ENCODE measurements around the gene PLSCR4. TPM values are rescaled to one million over a fixed set of nuclear protein-coding genes. Genes with fewer than 3 reads are reported as not detected.

Gene PLSCR4
- total and polyA plus RNA-seq, 9 of the 15 experiments (the other 6 are each of a cell fraction or from before 2014, with no cell fraction given), result 0.11 to 0.68 (median 0.21) TPM

DNA sequence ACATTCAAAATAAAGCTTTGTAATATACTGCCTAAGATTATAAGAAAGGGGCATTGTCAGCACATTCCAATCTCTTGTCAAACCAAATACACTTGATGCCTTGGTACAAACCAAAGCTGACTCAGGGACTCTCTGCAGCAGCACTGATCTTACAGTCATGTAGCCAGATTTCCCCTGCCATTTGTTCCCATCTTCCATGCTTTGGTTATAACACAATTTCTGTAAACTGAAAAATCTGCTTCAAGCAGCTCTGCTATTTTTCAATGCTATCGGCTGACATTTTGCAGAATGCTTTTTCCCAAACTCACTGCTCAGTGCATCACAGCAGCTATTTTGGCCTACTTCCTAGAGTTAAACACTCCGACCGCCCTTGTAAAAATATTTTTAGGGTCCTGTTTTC, 108.1 kb downstream of the PLSCR4 start (continued):
- TF ChIP-seq, protein P1, sequence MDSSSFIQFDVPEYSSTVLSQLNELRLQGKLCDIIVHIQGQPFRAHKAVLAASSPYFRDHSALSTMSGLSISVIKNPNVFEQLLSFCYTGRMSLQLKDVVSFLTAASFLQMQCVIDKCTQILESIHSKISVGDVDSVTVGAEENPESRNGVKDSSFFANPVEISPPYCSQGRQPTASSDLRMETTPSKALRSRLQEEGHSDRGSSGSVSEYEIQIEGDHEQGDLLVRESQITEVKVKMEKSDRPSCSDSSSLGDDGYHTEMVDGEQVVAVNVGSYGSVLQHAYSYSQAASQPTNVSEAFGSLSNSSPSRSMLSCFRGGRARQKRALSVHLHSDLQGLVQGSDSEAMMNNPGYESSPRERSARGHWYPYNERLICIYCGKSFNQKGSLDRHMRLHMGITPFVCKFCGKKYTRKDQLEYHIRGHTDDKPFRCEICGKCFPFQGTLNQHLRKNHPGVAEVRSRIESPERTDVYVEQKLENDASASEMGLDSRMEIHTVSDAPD (CRISPR knock-in tag; IDR thresholded peaks at IDR 0.05), result no peak

Other genes starting within 250 kb of the PLSCR4 start
- gene PLOD2, start 89.9 kb downstream of the PLSCR4 start, total RNA-seq (2014; rRNA removed), result 0.18 and 0.24 TPM in 2 replicates
- gene PLOD2, start 89.9 kb downstream of the PLSCR4 start, total RNA-seq (2014; rRNA removed; fragmentation: Illumina TruSeq; extraction: Trizol), result 0.64 and 0.87 TPM in 2 replicates
- gene PLOD2, start 89.9 kb downstream of the PLSCR4 start, total RNA-seq (2015; rRNA removed; fragmentation: Illumina TruSeq; extraction: Trizol), result 0.49 and 0.58 TPM in 2 replicates
- gene PLOD2, start 89.9 kb downstream of the PLSCR4 start, total RNA-seq (2021), result 0.69 and 0.72 TPM in 2 replicates
- 0.23 and 1.5 TPM in 2 replicates for gene PLOD2, start 89.9 kb downstream of the PLSCR4 start, polyA plus RNA-seq (2011; rRNA removed)
- 0.55 and 0.58 TPM in 2 replicates for gene PLOD2, start 89.9 kb downstream of the PLSCR4 start, polyA plus RNA-seq (2014; fragmentation: Illumina TruSeq; extraction: Trizol)
- gene PLOD2, start 89.9 kb downstream of the PLSCR4 start, polyA plus RNA-seq (2014; fragmentation: Nextera tagmentation; extraction: Ambion mirVana), result under 1 TPM; 0.32 to 0.45 TPM
- gene PLOD2, start 89.9 kb downstream of the PLSCR4 start, polyA plus RNA-seq (2014; rRNA removed), result 0.19 and 0.80 TPM in 2 replicates
- gene PLSCR2, start 218.5 kb upstream of the PLSCR4 start, total RNA-seq (2014; rRNA removed), result not detected in 2 replicates
- 0.25 and 0.26 TPM in 2 replicates for gene PLSCR2, start 218.5 kb upstream of the PLSCR4 start, total RNA-seq (2014; rRNA removed; fragmentation: Illumina TruSeq; extraction: Trizol)
- 0.25 and 0.30 TPM in 2 replicates for gene PLSCR2, start 218.5 kb upstream of the PLSCR4 start, total RNA-seq (2015; rRNA removed; fragmentation: Illumina TruSeq; extraction: Trizol)
- 0.18 and 0.40 TPM in 2 replicates for gene PLSCR2, start 218.5 kb upstream of the PLSCR4 start, total RNA-seq (2021)
- gene PLSCR2, start 218.5 kb upstream of the PLSCR4 start, polyA plus RNA-seq (2011; rRNA removed), result not detected in 2 replicates
- not detected in 2 replicates for gene PLSCR2, start 218.5 kb upstream of the PLSCR4 start, polyA plus RNA-seq (2014; fragmentation: Illumina TruSeq; extraction: Trizol)
- under 1 TPM; 0.07 to 0.49 TPM for gene PLSCR2, start 218.5 kb upstream of the PLSCR4 start, polyA plus RNA-seq (2014; fragmentation: Nextera tagmentation; extraction: Ambion mirVana)
- not detected in 2 replicates for gene PLSCR2, start 218.5 kb upstream of the PLSCR4 start, polyA plus RNA-seq (2014; rRNA removed)